GM12878 (cell line): ENCODE results near the gene BSND. TPM values are rescaled to one million over a fixed set of nuclear protein-coding genes. Genes with fewer than 3 reads are reported as not detected.
"Not testable (repeated sequence)": the region's sequence is repeated elsewhere in the genome, so short reads cannot be mapped to it uniquely, and the experiment has no call there.

ENCODE experiments used
- ATAC-seq: fragments of 200-7000 bp; cut with Tn5 transposase; 3 replicates; pipeline ENCODE4 v1.9.1; 2020; ENCODE audit warnings: mild to moderate bottlenecking, moderate library complexity
- BruUV-seq: library from RNA; stranded (reverse); fragments of 400-500 nt; replicated peaks from 2 replicates; lab custom pipeline; 2021; lab: Mats Ljungman, UMichigan
- CTCF ChIA-PET: fragments of 300-600 bp; sonication (Branson Sonifier 250); formaldehyde crosslinking; extraction: SDS; loops from one replicate; lab custom pipeline; 2021; ENCODE audit warnings: inconsistent platforms; lab: Yijun Ruan, JAX
- POLR2A ChIA-PET: fragments of 350-600 bp; formaldehyde crosslinking; extraction: SDS; loops from one replicate; lab custom pipeline; 2021; ENCODE audit warnings: inconsistent platforms; lab: Charles Lee
- RAD21 ChIA-PET: fragments of 300-600 bp; sonication (Branson Sonifier 250); formaldehyde crosslinking; loops from one replicate; lab custom pipeline; 2023; ENCODE audit warnings: antibody characterized with exemption; ENCODE audit not compliant: unreplicated experiment; lab: Charles Lee
- SMC1A ChIA-PET: fragments of 300-600 bp; sonication (Branson Sonifier 250); formaldehyde crosslinking; loops from one replicate; lab custom pipeline; 2023; ENCODE audit not compliant: unreplicated experiment, uncharacterized antibody; lab: Charles Lee
- DNase-seq: peaks from one replicate; pipeline ENCODE4 v3.0.0-alpha.2; 2011; ENCODE audit warnings: low read depth, low spot score
- FAIRE-seq: peaks from 3 replicates; lab custom pipeline; 2011; peaks lifted over from hg19 to GRCh38; lab: Jason Lieb, UNC
- H2AFZ ChIP-seq: 2 replicates; pipeline ENCODE4 v1.6.0; 2011; ENCODE audit warnings: low read depth, low read length, control low read depth; ENCODE audit not compliant: control insufficient read depth
- H3K27ac ChIP-seq: 2 replicates; pipeline ENCODE4 v1.5.1; 2011; ENCODE audit warnings: control low read depth; ENCODE audit not compliant: control insufficient read depth, insufficient read depth
- H3K27me3 ChIP-seq, 2 experiments: replicated peaks in 1 of 2; 2 replicates each; pipeline versions ENCODE4 v1.6.0 to v1.6.1; 2011; ENCODE audit warnings: low read length in 1 of 2; ENCODE audit not compliant: control insufficient read depth in 2 of 2, insufficient read depth in 2 of 2
- H3K36me3 ChIP-seq, 2 experiments: 2 replicates each; pipeline ENCODE4 v1.5.1; 2011; ENCODE audit warnings: low read length in 1 of 2; ENCODE audit not compliant: control insufficient read depth in 2 of 2, insufficient read depth in 2 of 2
- H3K4me1 ChIP-seq: 2 replicates; pipeline ENCODE4 v1.6.1; 2011; ENCODE audit warnings: mild to moderate bottlenecking, low read length, moderate library complexity, mixed read lengths; ENCODE audit not compliant: control insufficient read depth, insufficient read depth
- H3K4me2 ChIP-seq: 2 replicates; pipeline ENCODE4 v1.6.0; 2011; ENCODE audit warnings: control low read depth; ENCODE audit not compliant: control insufficient read depth, insufficient read depth
- H3K4me3 ChIP-seq: fragments of 200-600 bp; sonication (generic); 2 replicates; pipeline ENCODE4 v1.5.1; 2016
- H3K79me2 ChIP-seq: 2 replicates; pipeline ENCODE4 v1.6.0; 2011; ENCODE audit warnings: low read length; ENCODE audit not compliant: control insufficient read depth, insufficient read depth
- H3K9ac ChIP-seq: 2 replicates; pipeline ENCODE4 v1.8.0; 2011; ENCODE audit warnings: low read length, control low read depth, mixed read lengths; ENCODE audit not compliant: control insufficient read depth, insufficient read depth
- H3K9me3 ChIP-seq: replicated peaks from 3 replicates; pipeline ENCODE4 v1.5.1; 2011; ENCODE audit warnings: mild to moderate bottlenecking, low read length; ENCODE audit not compliant: control insufficient read depth, insufficient read depth
- H4K20me1 ChIP-seq: 2 replicates; pipeline ENCODE4 v1.6.0; 2011; ENCODE audit not compliant: control insufficient read depth, insufficient read depth
- JUNB ChIP-seq: IDR thresholded peaks from 2 replicates; pipeline ENCODE4 v1.6.1; 2016; ENCODE audit warnings: antibody characterized with exemption, mild to moderate bottlenecking
- PKNOX1 ChIP-seq: fragments of 450-650 bp; IDR thresholded peaks from 2 replicates; pipeline ENCODE4 v1.6.1; 2016; ENCODE audit warnings: mild to moderate bottlenecking
- SMAD5 ChIP-seq: IDR thresholded peaks from 2 replicates; pipeline ENCODE4 v1.6.1; 2016; ENCODE audit warnings: antibody characterized with exemption, low read depth
- ZNF592 ChIP-seq: fragments of 450-650 bp; IDR thresholded peaks from 2 replicates; pipeline ENCODE4 v1.6.1; 2017; ENCODE audit warnings: mild to moderate bottlenecking, moderate library complexity
- ZNF687 ChIP-seq: fragments of 450-650 bp; IDR thresholded peaks from 2 replicates; pipeline ENCODE4 v1.6.1; 2017; ENCODE audit warnings: mild to moderate bottlenecking, moderate library complexity
- WGBS: methylation state at CpG from one replicate; pipeline ENCODE4 v1.1.6; 2016; ENCODE audit warnings: low lambda C conversion rate; ENCODE audit not compliant: insufficient replicate concordance, insufficient coverage; ENCODE audit errors: missing lambda C conversion rate; 5-methylcytosine and 5-hydroxymethylcytosine counted together
- in situ Hi-C: fragments of 300-500 bp; cut with MboI; formaldehyde crosslinking; loops from 9 replicates; pipeline ENCODE4 v1.14.3; 2018; ENCODE audit warnings: mixed read lengths
- intact Hi-C: fragments of 100-400 bp; cut with micrococcal nuclease; formaldehyde crosslinking; loops from one replicate; pipeline ENCODE4 v1.14.2; 2022; ENCODE audit not compliant: unreplicated experiment
- polyA plus RNA-seq, 11 experiments: library from polyadenylated mRNA; depleted of rRNA in 4 of 11; unstranded in 6 of 11; stranded (reverse) in 5 of 11; fragments of >200 nt; fragmentation: Nextera tagmentation in 4 of 11; fragmentation: Illumina TruSeq in 1 of 11; extraction: Ambion mirVana in 4 of 11; extraction: Trizol in 1 of 11; gene quantifications; 1 replicate in 1 of 11; 2 replicates in 10 of 11; pipeline versions ENCODE4 v1.2.1 to v1.2.3, GENCODE V29; 2011 to 2016; ENCODE audit warnings: inconsistent platforms in 2 of 11, missing spikeins in 2 of 11, low read depth in 1 of 11
- total RNA-seq, 4 experiments: library from RNA; depleted of rRNA in 3 of 4; stranded (reverse); fragments of >200 nt in 3 of 4; fragmentation: Illumina TruSeq in 1 of 4; extraction: Trizol in 1 of 4; gene quantifications; 2 replicates each; pipeline versions ENCODE4 v1.2.1 to v1.2.3, GENCODE V29; 2013 to 2021

The BSND gene
- total and polyA plus RNA-seq, 10 of the 15 experiments (the other 5 are each of a cell fraction or from before 2014, with no cell fraction given) = not detected

GRCh38 chr1:54962612-54963395 lies 35.9 kb upstream of the BSND start:
- Histone ChIP-seq H3K27me3 (no peaks in the 10 kb centered on the region), H3K36me3 (no peaks in the 10 kb centered on the region), H3K4me3 (no peak overlapping the region), H3K9me3 (no peaks in the 10 kb centered on the region; the same call in 2 of the 3 replicates), H2AFZ (no peak overlapping the region), H3K4me2 (no peak overlapping the region), H3K9ac (no peak overlapping the region), H4K20me1 (no peaks in the 10 kb centered on the region), H3K79me2 (no peaks in the 10 kb centered on the region), H3K27ac (no peak overlapping the region), H3K4me1 (peaks cover 10% of the 10 kb centered on the region)
- in situ Hi-C loops (no loop called here), intact Hi-C loops (no loop called here)
- WGBS = 24% methylated on average over 4 of the region's 4 CpGs
- RAD21 ChIA-PET = interaction anchor here (1.0 kb wide), 1 partner anchor 18 kb away, joined by 4 read pairs; no protein-coding TSS in a partner anchor
- 0 out of 2 replicates have a peak, but pooled peaks have one; percentile 13 for TF ChIP-seq JUNB
- peak; percentile 45 for TF ChIP-seq PKNOX1
- TF ChIP-seq ZNF687 = peak; percentile 91
- no peak for TF ChIP-seq SMAD5
- TF ChIP-seq ZNF592 = peak; percentile 95; the same call in 1 of the 2 replicates
- POLR2A ChIA-PET = no interaction called here
- BruUV-seq = no TSS peak
- CTCF ChIA-PET = interaction anchor here (0.6 to 5.8 kb wide), 5 partner anchors 13 to 34 kb away, joined by 3 to 43 read pairs (median 11); no protein-coding TSS in a partner anchor
- FAIRE-seq (no peak), DNase-seq (no peak), ATAC-seq (peak; percentile 34)
- SMC1A ChIA-PET = interaction anchor here (1.0 kb wide), 1 partner anchor 11 kb away, joined by 3 read pairs; no protein-coding TSS in a partner anchor

- intact Hi-C loops, SMC1A ChIA-PET, H4K20me1 ChIP-seq, in situ Hi-C loops, H3K4me3 ChIP-seq, H3K27me3 ChIP-seq, H3K9me3 ChIP-seq, H3K79me2 ChIP-seq, H3K4me2 ChIP-seq, FAIRE-seq, H3K9ac ChIP-seq, BruUV-seq, POLR2A ChIA-PET, H2AFZ ChIP-seq, DNase-seq, ATAC-seq, H3K27ac ChIP-seq, H3K36me3 ChIP-seq: not testable (repeated sequence)
- H3K4me1 ChIP-seq = peaks cover 10% of the 10 kb centered on the region
- RAD21 ChIA-PET = interaction anchor here (1.0 kb wide), 1 partner anchor 19 kb away, joined by 4 read pairs; no protein-coding TSS in a partner anchor
- CTCF ChIA-PET = interaction anchor here (2.9 to 5.8 kb wide), 3 partner anchors 14 to 33 kb away, joined by 17 to 43 read pairs (median 29); no protein-coding TSS in a partner anchor
- 80% methylated on average over 5 of the region's 5 CpGs for WGBS
These were observed 34.9 kb upstream of the BSND start for GRCh38 chr1:54963829-54964228.
